ENCODE data around the gene SPEG. TPM values are rescaled to one million over a fixed set of nuclear protein-coding genes. Genes with fewer than 3 reads are reported as not detected.
A peak's percentile ranks its signal among the peaks of the same experiment; 100 is the strongest.

Gene SPEG
- total and polyA plus RNA-seq, 2 experiments from 2014 or later = 12.6 to 32.4 TPM

GRCh38 chr2:219388121-219388906, 46.3 kb upstream of the SPEG start:
- Histone ChIP-seq H3K9me2 (ENCODE audit: insufficient read depth) (no peaks in the 10 kb centered on the region), H4K20me1 (replicated peaks; ENCODE audit: insufficient read depth) (no peaks in the 10 kb centered on the region), H3K4me2 (peak overlapping the region; percentile 71), H3K36me3 (ENCODE audit: insufficient read depth) (0 out of 2 replicates have a peak, but pooled peaks cover 4% of the 10 kb centered on the region), H3K27ac (ENCODE audit: low read depth) (no peak overlapping the region), H3K4me1 (ENCODE audit: insufficient read depth) (no peaks in the 10 kb centered on the region), H3K4me3 (peak overlapping the region; percentile 56), H3K27me3 (ENCODE audit: insufficient read depth) (no peaks in the 10 kb centered on the region), H3F3A (replicated peaks; ENCODE audit: low read depth) (peaks cover 7% of the 10 kb centered on the region; the same call in 1 of the 2 replicates), H2AFZ (peak overlapping the region; percentile 99), H3K79me2 (replicated peaks; ENCODE audit: insufficient read depth) (no peaks in the 10 kb centered on the region)
- peaks cover 25% of the 10 kb centered on the region for H3K36me3 Mint-ChIP-seq (ENCODE audit: low read depth)
- H3K4me1 Mint-ChIP-seq = peaks cover 7% of the 10 kb centered on the region
- H3K27me3 Mint-ChIP-seq (ENCODE audit: insufficient read depth, low read depth, poor library complexity) = peaks cover 6% of the 10 kb centered on the region
- H3K9me3 Mint-ChIP-seq = no peaks in the 10 kb centered on the region
- H3K4me3 Mint-ChIP-seq = peak overlapping the region; percentile 73
- no peak overlapping the region for H3K27ac Mint-ChIP-seq
- ATAC-seq (peak; percentile 62), DNase-seq (ENCODE audit: low spot score) (peak; percentile 96)
- TF ChIP-seq NANOG (IDR thresholded peaks at IDR 0.05; ENCODE audit: borderline replicate concordance) = no peak
- TF ChIP-seq, protein P1, sequence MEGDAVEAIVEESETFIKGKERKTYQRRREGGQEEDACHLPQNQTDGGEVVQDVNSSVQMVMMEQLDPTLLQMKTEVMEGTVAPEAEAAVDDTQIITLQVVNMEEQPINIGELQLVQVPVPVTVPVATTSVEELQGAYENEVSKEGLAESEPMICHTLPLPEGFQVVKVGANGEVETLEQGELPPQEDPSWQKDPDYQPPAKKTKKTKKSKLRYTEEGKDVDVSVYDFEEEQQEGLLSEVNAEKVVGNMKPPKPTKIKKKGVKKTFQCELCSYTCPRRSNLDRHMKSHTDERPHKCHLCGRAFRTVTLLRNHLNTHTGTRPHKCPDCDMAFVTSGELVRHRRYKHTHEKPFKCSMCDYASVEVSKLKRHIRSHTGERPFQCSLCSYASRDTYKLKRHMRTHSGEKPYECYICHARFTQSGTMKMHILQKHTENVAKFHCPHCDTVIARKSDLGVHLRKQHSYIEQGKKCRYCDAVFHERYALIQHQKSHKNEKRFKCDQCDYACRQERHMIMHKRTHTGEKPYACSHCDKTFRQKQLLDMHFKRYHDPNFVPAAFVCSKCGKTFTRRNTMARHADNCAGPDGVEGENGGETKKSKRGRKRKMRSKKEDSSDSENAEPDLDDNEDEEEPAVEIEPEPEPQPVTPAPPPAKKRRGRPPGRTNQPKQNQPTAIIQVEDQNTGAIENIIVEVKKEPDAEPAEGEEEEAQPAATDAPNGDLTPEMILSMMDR (conservative IDR thresholded peaks at IDR 0.05; ENCODE audit: low read depth in 2 of 2) = peak; percentile 49 to 55
- no peak for TF ChIP-seq JUNB (IDR thresholded peaks at IDR 0.05; ENCODE audit: unreplicated experiment)
- TF ChIP-seq, protein P2, sequence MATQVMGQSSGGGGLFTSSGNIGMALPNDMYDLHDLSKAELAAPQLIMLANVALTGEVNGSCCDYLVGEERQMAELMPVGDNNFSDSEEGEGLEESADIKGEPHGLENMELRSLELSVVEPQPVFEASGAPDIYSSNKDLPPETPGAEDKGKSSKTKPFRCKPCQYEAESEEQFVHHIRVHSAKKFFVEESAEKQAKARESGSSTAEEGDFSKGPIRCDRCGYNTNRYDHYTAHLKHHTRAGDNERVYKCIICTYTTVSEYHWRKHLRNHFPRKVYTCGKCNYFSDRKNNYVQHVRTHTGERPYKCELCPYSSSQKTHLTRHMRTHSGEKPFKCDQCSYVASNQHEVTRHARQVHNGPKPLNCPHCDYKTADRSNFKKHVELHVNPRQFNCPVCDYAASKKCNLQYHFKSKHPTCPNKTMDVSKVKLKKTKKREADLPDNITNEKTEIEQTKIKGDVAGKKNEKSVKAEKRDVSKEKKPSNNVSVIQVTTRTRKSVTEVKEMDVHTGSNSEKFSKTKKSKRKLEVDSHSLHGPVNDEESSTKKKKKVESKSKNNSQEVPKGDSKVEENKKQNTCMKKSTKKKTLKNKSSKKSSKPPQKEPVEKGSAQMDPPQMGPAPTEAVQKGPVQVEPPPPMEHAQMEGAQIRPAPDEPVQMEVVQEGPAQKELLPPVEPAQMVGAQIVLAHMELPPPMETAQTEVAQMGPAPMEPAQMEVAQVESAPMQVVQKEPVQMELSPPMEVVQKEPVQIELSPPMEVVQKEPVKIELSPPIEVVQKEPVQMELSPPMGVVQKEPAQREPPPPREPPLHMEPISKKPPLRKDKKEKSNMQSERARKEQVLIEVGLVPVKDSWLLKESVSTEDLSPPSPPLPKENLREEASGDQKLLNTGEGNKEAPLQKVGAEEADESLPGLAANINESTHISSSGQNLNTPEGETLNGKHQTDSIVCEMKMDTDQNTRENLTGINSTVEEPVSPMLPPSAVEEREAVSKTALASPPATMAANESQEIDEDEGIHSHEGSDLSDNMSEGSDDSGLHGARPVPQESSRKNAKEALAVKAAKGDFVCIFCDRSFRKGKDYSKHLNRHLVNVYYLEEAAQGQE (IDR thresholded peaks at IDR 0.05; ENCODE audit: unreplicated experiment) = no peak
- peak; percentile 92 for TF ChIP-seq STAT1 (IDR thresholded peaks at IDR 0.05; ENCODE audit: unreplicated experiment)
- TF ChIP-seq ZNF114 (CRISPR knock-in tag; IDR thresholded peaks at IDR 0.05) = no peak
- TF ChIP-seq CREB1 (CRISPR knock-in tag; IDR thresholded peaks at IDR 0.05; ENCODE audit: low read depth) = peak; percentile 70
- no peak for TF ChIP-seq ETS1 (IDR thresholded peaks at IDR 0.05)
- TF ChIP-seq EZH2 (IDR thresholded peaks at IDR 0.05; ENCODE audit: low read depth, unreplicated experiment) = no peak
- TF ChIP-seq POLR2AphosphoS5 (IDR thresholded peaks at IDR 0.05; ENCODE audit: low read depth) = peak; percentile 48; the same call in 1 of the 2 replicates
- TF ChIP-seq EZH2phosphoT487 (IDR thresholded peaks at IDR 0.05; ENCODE audit: unreplicated experiment) = no peak
- TF ChIP-seq, protein P3, sequence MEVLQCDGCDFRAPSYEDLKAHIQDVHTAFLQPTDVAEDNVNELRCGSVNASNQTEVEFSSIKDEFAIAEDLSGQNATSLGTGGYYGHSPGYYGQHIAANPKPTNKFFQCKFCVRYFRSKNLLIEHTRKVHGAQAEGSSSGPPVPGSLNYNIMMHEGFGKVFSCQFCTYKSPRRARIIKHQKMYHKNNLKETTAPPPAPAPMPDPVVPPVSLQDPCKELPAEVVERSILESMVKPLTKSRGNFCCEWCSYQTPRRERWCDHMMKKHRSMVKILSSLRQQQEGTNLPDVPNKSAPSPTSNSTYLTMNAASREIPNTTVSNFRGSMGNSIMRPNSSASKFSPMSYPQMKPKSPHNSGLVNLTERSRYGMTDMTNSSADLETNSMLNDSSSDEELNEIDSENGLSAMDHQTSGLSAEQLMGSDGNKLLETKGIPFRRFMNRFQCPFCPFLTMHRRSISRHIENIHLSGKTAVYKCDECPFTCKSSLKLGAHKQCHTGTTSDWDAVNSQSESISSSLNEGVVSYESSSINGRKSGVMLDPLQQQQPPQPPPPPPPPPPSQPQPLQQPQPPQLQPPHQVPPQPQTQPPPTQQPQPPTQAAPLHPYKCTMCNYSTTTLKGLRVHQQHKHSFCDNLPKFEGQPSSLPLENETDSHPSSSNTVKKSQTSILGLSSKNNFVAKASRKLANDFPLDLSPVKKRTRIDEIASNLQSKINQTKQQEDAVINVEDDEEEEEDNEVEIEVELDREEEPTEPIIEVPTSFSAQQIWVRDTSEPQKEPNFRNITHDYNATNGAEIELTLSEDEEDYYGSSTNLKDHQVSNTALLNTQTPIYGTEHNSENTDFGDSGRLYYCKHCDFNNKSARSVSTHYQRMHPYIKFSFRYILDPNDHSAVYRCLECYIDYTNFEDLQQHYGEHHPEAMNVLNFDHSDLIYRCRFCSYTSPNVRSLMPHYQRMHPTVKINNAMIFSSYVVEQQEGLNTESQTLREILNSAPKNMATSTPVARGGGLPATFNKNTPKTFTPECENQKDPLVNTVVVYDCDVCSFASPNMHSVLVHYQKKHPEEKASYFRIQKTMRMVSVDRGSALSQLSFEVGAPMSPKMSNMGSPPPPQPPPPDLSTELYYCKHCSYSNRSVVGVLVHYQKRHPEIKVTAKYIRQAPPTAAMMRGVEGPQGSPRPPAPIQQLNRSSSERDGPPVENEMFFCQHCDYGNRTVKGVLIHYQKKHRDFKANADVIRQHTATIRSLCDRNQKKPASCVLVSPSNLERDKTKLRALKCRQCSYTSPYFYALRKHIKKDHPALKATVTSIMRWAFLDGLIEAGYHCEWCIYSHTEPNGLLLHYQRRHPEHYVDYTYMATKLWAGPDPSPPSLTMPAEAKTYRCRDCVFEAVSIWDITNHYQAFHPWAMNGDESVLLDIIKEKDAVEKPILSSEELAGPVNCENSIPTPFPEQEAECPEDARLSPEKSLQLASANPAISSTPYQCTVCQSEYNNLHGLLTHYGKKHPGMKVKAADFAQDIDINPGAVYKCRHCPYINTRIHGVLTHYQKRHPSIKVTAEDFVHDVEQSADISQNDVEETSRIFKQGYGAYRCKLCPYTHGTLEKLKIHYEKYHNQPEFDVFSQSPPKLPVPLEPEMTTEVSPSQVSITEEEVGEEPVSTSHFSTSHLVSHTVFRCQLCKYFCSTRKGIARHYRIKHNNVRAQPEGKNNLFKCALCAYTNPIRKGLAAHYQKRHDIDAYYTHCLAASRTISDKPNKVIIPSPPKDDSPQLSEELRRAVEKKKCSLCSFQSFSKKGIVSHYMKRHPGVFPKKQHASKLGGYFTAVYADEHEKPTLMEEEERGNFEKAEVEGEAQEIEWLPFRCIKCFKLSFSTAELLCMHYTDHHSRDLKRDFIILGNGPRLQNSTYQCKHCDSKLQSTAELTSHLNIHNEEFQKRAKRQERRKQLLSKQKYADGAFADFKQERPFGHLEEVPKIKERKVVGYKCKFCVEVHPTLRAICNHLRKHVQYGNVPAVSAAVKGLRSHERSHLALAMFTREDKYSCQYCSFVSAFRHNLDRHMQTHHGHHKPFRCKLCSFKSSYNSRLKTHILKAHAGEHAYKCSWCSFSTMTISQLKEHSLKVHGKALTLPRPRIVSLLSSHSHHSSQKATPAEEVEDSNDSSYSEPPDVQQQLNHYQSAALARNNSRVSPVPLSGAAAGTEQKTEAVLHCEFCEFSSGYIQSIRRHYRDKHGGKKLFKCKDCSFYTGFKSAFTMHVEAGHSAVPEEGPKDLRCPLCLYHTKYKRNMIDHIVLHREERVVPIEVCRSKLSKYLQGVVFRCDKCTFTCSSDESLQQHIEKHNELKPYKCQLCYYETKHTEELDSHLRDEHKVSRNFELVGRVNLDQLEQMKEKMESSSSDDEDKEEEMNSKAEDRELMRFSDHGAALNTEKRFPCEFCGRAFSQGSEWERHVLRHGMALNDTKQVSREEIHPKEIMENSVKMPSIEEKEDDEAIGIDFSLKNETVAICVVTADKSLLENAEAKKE (CRISPR knock-in tag; IDR thresholded peaks at IDR 0.05) = no peak
- TF ChIP-seq ZNF331 (CRISPR knock-in tag; IDR thresholded peaks at IDR 0.05; ENCODE audit: low read depth) = no peak

Data from GM23338 (cell line).